HPDE6-E6E7 (cell line): ENCODE data around the gene SLC29A3.
"Not testable (repeated sequence)": the region's sequence is repeated elsewhere in the genome, so short reads cannot be mapped to it uniquely, and the experiment has no call there.

Experiments used
- DNase-seq: peaks from one replicate; pipeline ENCODE4 v3.0.0; 2011; ENCODE audit warnings: missing footprints; ENCODE audit errors: extremely low spot score

SLC29A3 gene

GRCh38 chr10:71319042-71319799, at the start of gene SLC29A3:
Gene SLC29A3 (plus strand): TSS chr10:71319259. CDS start chr10:71319310, 51 bp downstream.
- peak; percentile 84 for DNase-seq

GRCh38 chr10:71269301-71270288, 49.5 kb upstream of the SLC29A3 start:
- DNase-seq: no peak

GRCh38 chr10:71270301-71271220, 48.5 kb upstream of the SLC29A3 start:
- DNase-seq: peak; percentile 61

- DNase-seq: no peak
Measured at GRCh38 chr10:71271662-71272055, 47.4 kb upstream of the SLC29A3 start.

GRCh38 chr10:71272056-71272771, 46.8 kb upstream of the SLC29A3 start:
- no peak for DNase-seq

GRCh38 chr10:71272974-71273373, 46.1 kb upstream of the SLC29A3 start:
- not testable (repeated sequence) for DNase-seq

GRCh38 chr10:71273506-71273905, 45.6 kb upstream of the SLC29A3 start:
- no peak for DNase-seq

- DNase-seq: no peak
Measured at GRCh38 chr10:71274901-71275796, 43.9 kb upstream of the SLC29A3 start.

GRCh38 chr10:71276873-71277272, 42.2 kb upstream of the SLC29A3 start:
- DNase-seq: no peak

GRCh38 chr10:71277914-71278665, 41.0 kb upstream of the SLC29A3 start:
- DNase-seq: no peak

- no peak for DNase-seq
Measured at GRCh38 chr10:71278691-71279588, 40.1 kb upstream of the SLC29A3 start.

- no peak for DNase-seq
Measured at GRCh38 chr10:71279590-71280170, 39.4 kb upstream of the SLC29A3 start.

- DNase-seq: no peak
Measured at GRCh38 chr10:71280216-71280615, 38.8 kb upstream of the SLC29A3 start.

- DNase-seq: no peak
Measured at GRCh38 chr10:71280825-71281224, 38.2 kb upstream of the SLC29A3 start.

- no peak for DNase-seq
Measured at GRCh38 chr10:71281646-71282322, 37.3 kb upstream of the SLC29A3 start.

GRCh38 chr10:71282323-71282680, 36.8 kb upstream of the SLC29A3 start:
- DNase-seq: no peak

GRCh38 chr10:71283410-71283809, 35.6 kb upstream of the SLC29A3 start:
- no peak for DNase-seq
